OCI-LY1 (cell line): ENCODE results near the gene HIPK4.
"Not testable (repeated sequence)": the region's sequence is repeated elsewhere in the genome, so short reads cannot be mapped to it uniquely, and the experiment has no call there.

Experiments
- CTCF ChIP-seq: fragments of 200-600 bp; sonication (generic), shearing (Covaris generic); IDR thresholded peaks from 2 replicates; pipeline ENCODE4 v1.5.1; 2017; ENCODE audit warnings: mild to moderate bottlenecking, antibody characterized with exemption, low read length, moderate library complexity, mixed read lengths
- EZH2 ChIP-seq: fragments of 200-600 bp; sonication (generic), shearing (Covaris generic); IDR thresholded peaks from 2 replicates; pipeline ENCODE4 v1.8.0; 2017; ENCODE audit warnings: borderline replicate concordance, mixed run types, mild to moderate bottlenecking, antibody characterized with exemption, low read length, moderate library complexity, mixed read lengths

DNA sequence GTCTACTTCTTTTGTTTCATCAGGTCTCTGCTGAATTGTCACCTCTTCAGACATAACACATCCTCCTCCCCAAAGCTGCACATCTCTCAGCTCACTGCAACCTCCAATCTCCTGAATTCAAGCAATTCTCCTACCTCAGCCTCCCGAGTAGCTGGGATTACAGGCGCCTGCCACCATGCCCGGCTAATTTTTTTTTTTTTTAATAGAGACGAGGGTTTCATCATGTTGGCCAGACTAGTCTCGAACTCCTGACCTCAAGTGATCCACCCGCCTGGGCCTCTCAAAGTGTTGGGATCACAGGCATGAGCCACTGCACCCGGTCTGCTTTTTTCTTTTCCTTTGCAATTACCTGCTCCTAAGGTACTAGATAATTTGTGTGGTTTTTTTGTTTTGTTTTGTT is 42.8 kb upstream of the HIPK4 start:
- TF ChIP-seq CTCF, EZH2: not testable (repeated sequence)
